ENCODE data around the gene CENPL.
"Not testable (repeated sequence)": the region's sequence is repeated elsewhere in the genome, so short reads cannot be mapped to it uniquely, and the experiment has no call there.

CENPL gene

DNA sequence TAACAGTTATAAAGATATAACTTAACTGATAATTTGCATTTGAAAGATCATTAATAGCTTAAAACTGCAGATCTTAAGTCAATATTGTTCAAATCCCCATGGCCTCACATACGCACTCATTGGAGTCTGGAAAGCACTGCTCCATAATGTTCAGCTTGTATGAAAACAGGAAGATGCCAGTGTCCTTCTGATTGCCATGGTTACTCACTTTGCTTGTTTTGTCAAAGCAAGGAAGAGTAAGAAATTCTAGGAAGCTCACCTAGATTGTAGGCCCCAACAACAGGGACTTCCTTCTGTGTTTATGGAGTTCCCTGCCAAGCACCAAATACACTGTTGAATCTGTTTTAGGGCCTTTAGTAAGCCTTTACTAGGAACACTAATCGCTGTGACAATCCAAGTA lies 32.2 kb upstream of the CENPL start:
- no peak for DNase-seq (ENCODE audit: low read depth)

DNA sequence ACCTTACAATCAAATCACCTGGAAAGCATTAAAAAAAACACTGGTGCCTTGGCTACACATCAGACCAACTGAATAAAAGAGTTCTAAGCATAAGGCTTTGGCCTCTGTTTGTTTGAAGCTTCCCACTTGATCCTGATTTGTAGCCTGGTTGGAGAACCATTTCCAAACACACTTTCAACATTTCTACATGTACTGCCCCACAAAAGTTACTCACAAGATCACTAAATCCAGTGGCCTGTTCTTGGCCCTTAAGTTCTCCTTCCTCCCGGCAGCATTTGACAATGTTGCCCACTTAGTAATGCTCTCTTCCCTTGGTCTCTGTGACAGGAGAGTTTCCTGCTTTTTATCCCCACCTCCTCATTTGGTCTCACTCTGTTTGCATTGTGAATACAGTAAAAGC lies 31.3 kb upstream of the CENPL start:
- DNase-seq (ENCODE audit: low read depth): no peak

DNA sequence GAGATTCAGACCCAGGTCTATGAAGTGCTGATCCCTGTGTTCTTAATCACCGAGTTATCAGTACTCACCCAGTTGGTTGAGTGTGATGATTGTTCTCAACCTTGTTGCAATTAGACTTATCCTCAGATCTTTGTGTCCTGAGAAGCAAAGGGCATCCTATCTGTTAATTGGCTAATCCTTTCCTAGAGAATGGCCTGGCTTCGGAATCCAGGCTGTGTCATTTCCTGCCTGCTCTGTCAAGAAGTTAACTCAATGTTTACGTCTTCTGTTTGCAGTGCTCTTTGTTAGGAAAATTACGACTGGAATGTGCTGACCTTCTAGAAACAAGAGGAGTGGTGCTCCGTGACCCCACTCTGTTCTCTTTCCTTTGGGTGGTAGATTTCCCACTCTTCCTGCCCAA lies 28.4 kb upstream of the CENPL start:
- DNase-seq (ENCODE audit: low read depth): no peak

DNA sequence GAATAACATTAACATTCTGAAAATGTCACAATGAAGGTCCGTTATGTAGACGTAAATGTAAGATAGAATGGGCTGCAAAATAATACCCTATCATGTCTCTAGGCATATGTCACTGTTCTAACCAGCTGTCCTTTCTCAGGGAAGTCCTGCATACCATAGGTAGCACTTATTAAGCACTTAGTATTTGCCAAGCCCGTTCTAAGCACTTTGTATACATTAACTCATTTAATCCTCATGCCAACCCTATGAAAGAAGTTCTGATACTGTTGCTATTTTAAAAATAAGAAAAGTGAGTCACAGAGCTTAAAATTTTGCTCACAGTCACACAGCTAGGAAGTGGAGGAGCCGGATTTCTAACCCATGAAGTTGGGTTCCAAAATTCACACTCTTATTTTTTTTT lies 27.4 kb upstream of the CENPL start:
- DNase-seq (ENCODE audit: low read depth): no peak

DNA sequence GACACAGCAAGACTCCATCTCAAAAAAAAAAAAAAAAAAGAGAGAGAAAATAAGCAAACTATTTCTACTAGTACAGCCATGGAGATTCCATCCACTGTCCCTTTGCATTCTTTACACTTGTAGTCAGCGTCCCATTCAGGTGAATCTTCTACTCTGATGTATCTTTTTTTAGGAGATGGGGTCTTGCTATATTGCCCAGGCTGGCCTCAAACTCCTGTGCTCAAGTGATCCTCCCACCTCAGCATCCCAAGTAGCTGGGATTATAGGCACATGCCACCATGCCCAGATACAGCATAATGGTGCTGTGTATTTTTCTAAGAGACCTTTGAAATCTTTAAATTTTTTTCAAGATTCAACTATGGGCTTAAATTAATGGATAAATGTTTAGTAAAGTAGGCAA lies 8.1 kb upstream of the CENPL start:
- no peak for DNase-seq (ENCODE audit: low read depth)

DNA sequence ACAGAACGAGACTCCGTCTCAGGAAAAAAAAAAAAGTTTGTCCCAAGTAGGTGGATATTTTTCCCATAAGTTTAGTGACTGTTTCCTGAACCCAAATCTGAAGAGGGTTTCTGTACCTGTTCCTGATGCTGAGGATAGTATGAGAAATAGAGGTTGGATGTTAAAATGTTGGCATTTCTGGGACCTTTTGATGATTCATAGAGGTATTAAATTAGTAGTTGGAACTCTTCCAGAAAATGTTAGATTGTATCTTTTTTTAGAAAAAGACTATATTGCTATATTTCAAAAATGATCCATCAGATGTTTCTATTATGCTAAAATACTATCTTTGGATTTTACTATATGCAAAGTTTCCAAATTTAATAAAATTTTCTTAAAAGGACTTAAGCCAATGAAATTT lies 2.9 kb upstream of the CENPL start:
- DNase-seq (ENCODE audit: low read depth): no peak

DNA sequence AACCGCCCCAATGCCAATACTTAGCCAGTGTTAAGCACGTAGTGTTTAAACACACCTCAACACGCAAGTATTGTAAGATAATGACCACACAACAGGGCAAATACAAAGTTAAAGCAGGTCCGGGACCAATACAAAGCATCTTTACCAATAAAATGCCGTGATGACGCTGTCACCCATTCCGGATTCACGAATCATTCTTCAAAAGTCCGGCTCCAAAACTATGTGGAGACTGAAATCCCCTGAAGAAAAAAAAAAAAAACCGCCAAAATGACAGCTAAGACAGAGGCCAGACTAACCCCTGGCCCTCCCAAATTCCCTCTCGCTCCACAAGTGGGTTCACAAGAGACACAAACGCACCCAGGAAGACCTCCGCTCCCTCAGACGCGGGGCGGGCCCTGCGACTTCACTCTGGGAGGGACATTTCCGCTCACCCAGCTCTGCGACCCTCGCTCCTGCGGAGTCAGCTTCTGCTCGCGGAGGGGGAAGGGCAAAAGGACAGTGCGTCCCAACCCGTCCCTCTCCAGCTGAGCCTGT lies 835 bp downstream of the CENPL start:
- no peak for DNase-seq (ENCODE audit: low read depth)

DNA sequence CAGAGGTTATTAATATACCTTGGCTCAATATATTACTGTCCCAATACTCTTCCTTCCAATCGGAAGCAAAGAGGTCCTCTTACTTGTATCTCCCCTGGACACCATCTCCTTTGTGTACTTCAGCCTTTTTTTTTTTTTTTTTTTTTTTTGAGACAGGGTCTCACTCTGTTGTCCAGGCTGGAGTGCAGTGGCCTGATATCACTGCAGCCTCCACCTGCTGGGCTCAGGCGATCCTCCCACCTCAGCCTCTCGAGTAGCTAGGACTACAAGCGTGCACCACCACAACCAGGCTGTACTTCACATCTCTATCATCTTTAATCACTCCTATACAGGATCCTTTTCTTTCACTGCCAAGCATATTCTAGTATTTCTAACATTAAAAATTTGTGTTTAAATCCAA lies 3.0 kb downstream of the CENPL start:
- DNase-seq (ENCODE audit: low read depth): no peak

DNA sequence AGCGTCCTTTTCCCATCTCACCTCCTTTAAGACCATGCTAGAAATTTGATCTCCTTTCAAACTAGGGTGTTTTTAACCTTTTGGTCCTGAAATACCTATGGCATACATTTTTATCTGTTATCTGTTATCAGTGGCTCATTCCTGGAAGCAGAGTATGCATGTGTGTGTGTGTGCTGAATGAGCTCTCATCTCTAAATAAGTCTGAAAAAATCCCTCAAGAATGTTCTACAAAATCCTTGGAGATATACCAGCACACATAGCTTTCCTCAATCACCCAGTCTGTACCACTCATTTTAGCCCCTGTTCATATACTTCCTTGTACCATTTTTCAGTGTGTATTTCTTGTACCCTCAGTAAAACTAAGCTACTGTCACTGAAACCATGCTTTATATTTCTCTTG lies 6.2 kb downstream of the CENPL start:
- no peak for DNase-seq (ENCODE audit: low read depth)

DNA sequence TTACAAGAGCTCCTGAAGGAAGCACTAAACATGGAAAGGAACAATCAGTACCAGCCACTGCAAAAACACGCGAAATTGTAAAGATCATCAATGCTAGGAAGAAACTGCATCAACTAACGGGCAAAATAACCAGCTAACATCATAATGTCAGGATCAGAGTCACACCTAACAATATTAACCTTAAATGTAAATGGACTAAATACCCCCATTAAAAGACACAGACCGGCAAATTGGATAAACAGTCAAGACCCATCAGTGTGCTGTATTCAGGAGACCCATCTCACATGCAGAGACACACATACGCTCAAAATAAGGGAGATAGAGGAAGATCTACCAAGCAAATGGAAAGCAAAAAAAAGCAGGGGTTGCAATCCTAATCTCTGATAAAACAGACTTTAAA lies 11.0 kb downstream of the CENPL start:
- not testable (repeated sequence) for DNase-seq (ENCODE audit: low read depth)

DNA sequence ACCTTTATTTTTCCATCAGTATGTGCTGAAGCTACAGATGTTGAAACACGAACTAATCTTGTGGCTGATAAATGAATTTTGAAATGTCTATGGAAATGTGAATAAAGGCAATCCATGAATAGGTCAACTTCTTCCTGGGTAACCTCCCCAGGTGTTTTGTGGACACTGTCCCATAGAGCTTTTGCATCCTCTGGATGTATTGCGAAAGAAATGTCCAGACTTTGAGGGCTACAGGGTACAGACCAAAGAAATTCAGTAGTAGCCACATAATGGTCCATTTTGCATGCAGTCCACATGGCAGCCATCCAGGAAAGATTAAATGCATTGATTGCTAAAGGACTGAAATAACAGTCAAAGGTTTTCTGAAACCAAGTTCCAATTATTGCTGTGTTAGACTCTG lies 21.7 kb downstream of the CENPL start:
- no peak for DNase-seq (ENCODE audit: low read depth)

DNA sequence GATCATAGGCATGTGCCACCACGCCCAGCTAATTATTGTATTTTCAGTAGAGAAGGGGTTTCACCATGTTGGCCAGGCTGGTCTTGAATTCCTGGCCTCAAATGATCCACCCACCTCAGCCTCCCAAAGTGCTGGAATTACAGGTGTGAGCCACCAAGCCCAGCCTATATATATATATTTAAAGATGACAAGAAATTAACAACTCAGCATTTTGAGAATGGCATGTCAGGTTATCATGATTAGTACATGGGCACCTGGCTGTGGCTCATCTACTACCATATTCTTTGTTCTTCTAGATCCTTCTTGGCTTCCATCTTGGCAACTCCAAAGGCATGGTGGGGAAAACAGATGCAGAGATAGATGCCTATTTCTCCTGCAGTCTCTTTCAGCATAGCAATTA lies 24.7 kb downstream of the CENPL start:
- DNase-seq (ENCODE audit: low read depth): not testable (repeated sequence)

DNA sequence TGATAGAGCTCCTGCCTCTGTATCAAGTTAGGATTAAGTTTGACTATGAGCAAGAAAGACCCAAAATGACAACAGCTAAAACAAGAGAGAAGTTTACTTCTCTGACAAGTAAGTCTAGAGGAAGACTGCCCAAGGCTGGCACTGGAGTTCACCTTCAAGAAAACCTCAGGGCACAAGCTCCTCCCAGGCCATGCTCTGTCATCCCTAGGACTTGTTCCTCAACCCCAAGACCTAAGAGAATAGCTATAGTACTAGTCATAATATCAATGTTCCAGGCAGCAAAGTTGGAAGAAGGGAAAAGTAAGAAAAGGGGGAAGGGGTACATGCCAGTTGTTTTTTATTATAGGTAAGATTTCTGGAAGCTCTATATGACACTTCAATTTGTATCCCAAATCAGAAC lies 26.6 kb downstream of the CENPL start:
- no peak for DNase-seq (ENCODE audit: low read depth)

DNA sequence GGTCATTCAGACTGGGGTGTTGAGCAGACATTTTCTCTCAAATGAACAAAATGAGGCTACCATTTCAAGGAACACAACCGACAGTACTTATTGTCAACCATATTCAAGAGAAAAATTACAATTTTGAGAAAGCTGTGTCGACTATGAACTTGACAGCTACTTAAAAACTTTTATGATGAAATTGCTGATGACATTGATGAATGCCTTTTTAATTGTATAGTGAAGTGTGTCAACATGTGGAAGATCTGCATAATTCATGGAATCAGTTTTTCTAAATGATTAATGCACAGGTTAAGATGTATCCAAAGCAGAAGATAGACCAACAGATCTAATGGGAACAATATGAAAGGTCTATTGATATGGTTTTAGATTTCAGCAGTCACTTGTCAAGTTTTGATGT lies 34.8 kb downstream of the CENPL start:
- no peak for DNase-seq (ENCODE audit: low read depth)

DNA sequence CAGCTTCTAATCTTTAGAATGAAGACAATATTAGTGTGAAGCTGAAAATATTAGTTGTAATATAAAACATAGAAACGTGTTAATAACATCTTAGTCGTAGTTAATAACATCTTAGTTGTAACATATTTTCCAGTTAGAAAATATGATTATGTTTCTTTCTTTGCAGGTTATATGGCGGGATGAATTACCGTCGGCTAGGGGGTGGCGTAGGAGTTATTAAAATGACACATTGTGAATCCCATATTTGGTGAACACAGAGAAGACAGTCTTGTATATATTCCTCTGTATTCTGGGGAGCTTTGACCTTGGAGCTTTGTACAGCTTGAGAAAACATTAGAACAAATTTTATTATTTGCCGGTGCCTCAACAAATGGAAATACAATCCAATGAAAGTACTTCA lies 39.7 kb downstream of the CENPL start:
- DNase-seq (ENCODE audit: low read depth): no peak

DNA sequence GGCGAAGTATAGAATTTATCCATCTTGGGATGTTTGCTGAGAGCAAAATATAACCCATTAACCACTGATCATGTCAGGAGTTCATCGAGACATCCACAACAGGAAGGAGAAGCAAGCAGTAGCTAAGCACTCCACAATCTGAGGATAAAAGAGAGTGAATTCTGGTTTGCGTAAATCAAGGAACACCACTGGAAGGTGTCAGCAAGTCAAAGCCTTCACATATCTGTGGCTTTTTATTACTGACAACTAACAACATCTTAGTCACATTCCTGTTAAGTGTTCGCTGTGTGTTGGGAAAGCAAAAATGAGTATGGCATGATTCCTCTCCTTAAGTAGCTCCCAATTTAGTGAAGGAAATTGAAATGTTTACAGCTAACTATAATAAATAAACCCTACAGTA lies 44.7 kb downstream of the CENPL start:
- DNase-seq (ENCODE audit: low read depth): no peak

DNA sequence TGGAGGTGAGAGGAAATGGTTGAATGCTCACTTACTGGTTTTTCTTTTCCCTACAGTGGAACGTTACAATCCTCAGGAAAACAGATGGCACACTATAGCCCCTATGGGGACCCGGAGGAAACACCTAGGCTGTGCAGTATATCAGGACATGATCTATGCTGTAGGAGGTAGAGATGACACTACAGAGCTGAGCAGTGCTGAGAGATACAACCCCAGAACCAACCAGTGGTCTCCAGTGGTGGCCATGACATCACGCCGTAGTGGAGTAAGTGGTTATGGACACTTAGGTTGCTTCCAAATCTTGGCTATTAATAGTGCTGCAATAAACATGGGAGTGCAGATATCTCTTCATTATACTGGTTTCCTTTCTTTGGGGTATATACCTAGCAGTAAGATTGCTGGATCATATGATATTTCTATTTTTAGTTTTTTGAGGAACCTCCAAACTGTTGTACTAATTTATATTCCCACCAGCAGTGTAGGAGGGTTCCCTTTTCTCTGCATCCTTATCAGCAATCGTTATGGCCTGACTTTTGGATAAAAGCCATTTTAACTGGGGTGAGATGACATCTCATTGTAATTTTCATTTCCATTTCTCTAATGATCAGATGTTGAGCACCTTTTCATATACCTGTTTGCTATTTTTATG lies 49.0 kb downstream of the CENPL start:
- no peak for DNase-seq (ENCODE audit: low read depth)

DNA sequence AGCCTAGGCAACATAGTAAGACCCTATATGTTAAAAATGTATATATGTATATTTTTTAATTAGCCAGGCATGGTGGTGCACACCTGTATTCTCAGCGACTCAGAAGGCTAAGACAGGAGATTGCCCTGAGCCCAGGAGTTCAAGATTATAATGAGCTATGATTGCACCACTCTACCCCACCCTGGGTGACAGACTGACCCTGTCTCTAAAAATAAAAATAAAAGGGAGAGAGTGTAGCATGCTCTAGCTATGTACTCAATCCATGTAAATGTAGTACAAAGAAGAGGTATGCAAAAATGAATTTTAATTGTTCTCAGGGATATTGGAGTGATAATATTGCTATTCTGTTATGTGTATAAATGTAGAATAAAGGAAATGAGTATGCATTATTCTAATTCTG lies 53.1 kb downstream of the CENPL start:
- DNase-seq (ENCODE audit: low read depth): no peak

DNA sequence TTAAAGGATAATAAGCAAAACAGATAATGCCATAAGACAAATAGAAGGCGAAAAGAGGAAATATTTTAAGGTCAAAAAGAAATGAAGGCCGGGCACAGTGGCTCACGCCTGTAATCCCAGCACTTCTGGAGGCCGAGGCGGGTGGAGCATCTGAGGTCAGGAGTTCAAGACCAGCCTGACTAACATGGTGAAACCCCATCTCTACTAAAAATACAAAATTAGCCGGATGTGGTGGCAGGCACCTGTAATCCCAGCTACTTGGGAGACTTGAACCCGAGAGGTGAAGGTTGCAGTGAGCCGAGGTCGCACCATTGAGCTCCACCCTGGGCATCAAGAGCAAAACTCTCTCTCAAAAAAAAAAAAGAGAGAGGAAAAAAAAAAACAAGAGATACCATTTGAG lies 54.4 kb downstream of the CENPL start:
- not testable (repeated sequence) for DNase-seq (ENCODE audit: low read depth)

DNA sequence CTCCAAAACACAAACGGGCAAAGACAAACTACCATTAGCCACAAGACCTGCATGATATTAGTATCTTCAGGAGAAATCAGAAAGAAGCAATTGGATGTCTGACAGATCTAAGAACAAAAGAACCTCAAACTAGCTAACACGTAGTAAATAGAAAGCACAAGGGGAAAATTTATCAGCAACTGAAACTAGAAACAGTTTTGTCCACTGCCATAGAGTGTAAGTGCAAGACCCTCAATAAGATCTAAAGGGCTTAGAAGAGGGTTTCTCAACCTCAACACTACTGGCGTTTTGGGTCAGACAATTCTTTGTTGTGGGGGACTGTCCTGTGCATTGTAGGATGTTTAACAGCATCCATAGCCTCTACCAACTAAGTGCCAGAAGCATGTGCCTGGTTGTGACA lies 55.9 kb downstream of the CENPL start:
- no peak for DNase-seq (ENCODE audit: low read depth)

DNA sequence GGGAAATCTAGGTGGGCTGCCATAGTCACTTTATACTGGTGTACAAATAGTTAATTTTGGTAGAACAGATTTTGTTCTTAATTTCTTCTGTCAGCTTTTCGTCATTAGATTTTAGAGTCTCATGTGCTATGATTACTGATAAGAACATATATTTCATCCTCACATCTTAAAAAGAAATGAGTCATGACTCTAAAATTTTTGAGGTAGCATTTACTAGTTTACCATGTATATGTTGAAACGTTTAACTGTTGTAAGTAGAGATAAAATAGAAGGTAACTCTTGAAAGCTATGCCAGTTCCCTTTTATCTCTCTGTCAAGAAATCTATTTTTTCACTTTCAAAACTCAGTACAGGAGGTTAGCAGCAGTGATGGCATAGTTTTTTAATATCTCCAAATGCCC lies 56.5 kb downstream of the CENPL start:
- DNase-seq (ENCODE audit: low read depth): no peak

DNA sequence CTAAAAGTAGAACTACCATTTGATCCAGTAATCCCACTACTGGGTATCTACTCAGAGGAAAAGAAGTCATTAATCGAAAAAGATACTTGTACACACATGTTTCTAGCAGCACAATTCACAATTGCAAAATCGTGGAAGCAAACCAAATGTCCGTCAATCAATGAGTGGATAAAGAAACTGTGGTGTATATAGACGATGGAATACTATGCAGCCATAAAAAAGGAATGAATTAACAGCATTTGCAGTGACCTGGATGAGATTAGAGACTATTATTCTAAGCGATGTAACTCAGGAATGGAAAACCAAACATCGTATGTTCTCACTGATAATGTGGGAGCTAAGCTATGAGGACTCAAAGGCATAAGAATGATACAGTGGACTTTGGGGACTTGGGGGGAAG lies 60.4 kb downstream of the CENPL start:
- DNase-seq (ENCODE audit: low read depth): not testable (repeated sequence)

DNA sequence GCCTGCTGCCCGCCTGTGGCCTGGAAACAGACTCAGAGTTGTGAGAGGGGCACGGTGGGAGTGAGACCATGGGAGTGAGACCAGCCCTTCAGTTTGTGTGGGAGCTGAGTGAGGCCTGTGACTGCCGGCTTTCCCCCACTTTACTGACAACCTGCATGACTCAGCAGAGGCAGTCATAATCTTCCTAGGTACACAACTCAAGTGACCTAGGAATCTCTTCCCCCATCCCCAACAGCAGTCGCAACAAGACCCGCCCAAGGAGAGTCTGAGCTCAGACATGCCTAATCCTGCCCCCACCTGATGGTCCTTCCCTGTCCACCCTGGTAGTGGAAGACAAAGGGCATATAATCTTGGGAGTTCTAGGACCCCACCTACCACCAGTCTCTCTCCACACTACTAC lies 65.7 kb downstream of the CENPL start:
- DNase-seq (ENCODE audit: low read depth): no peak

DNA sequence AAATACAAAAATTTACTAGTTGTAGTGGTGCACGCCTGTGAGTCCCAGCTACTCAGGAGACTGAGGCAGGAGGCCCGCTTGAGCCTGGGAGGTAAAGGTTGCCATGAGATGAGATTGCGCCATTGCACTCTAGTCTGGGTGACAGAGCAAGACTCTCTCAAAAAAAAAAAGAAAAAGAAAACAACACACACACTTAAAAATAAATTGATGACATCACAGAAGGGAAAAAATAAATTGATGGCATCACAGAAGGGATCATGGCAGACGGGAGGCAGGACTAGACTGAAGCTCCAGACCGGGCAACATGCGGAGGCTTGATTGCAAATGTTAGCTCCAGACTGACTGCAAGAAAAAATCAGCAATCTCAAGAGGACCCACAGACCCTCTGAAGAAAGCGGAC lies 66.6 kb downstream of the CENPL start:
- DNase-seq (ENCODE audit: low read depth): no peak

DNA sequence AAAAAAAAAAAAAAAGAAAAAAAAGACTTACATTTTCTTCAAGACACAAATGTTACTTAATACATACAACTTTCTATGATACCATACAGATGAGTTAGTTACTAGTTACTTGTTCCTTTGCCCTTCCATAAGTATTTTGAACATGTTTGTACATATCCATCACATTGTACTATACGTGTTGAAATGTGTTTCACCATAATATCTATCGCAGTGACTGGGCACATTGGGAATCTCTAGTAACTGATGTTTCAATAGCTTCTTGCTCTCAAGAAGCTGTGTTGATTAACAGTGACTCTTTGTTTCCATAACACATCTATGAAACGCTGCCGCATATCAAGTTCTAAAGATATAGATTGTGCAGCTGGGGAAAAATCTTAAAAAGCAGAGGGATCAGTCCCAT lies 67.0 kb downstream of the CENPL start:
- DNase-seq (ENCODE audit: low read depth): no peak

Measured in activated T-cell treated with anti-CD3 and anti-CD28 coated beads for 24 hours (primary cell).